HEK293 (cell line): ENCODE measurements around the gene TBC1D16.

Experiments used
- CTCF ChIA-PET: fragments of 350-600 bp; formaldehyde crosslinking; extraction: SDS; loops from one replicate; lab custom pipeline; 2021; ENCODE audit warnings: antibody characterized with exemption; lab: Yijun Ruan, JAX
- POLR2A ChIA-PET: fragments of 300-600 bp; formaldehyde crosslinking; extraction: SDS; loops from one replicate; lab custom pipeline; 2020; ENCODE audit warnings: antibody characterized with exemption, inconsistent platforms; lab: Yijun Ruan, JAX
- H3K27ac ChIP-seq: fragments of 200-500 bp; sonication (Bioruptor generic); 2 replicates; pipeline ENCODE4 v1.5.1; 2014; ENCODE audit warnings: low read depth, low read length, control low read depth, inconsistent platforms; ENCODE audit errors: extremely low read depth
- H3K36me3 ChIP-seq, 2 experiments: fragments of 200-500 bp in 1 of 2; sonication (Bioruptor generic) in 1 of 2; 1 replicate in 1 of 2; 2 replicates in 1 of 2; pipeline ENCODE4 v1.5.1; 2014 to 2017; ENCODE audit warnings: inconsistent platforms in 2 of 2, low read length in 2 of 2; ENCODE audit not compliant: control insufficient read depth in 2 of 2, insufficient read depth in 1 of 2
- H3K4me1 ChIP-seq: fragments of 200-500 bp; sonication (Bioruptor generic); 2 replicates; pipeline ENCODE4 v1.5.1; 2014; ENCODE audit warnings: mild to moderate bottlenecking, low read length, inconsistent platforms; ENCODE audit not compliant: control insufficient read depth, insufficient read depth
- H3K4me3 ChIP-seq: 2 replicates; pipeline ENCODE4 v1.5.1; 2011; ENCODE audit warnings: low read depth, mild to moderate bottlenecking, control low read depth, low read length, moderate library complexity
- H3K9me3 ChIP-seq: fragments of 200-500 bp; sonication (Bioruptor generic); 2 replicates; pipeline ENCODE4 v1.5.1; 2014; ENCODE audit warnings: low read depth, low read length, inconsistent platforms; ENCODE audit not compliant: control insufficient read depth, insufficient read depth
- BCL11B ChIP-seq: fragments of 450-650 bp; formaldehyde crosslinking; IDR thresholded peaks from 2 replicates; pipeline ENCODE4 v1.5.1; 2016; ENCODE audit warnings: low read depth, missing biosample characterization, missing genetic modification characterization
- GLIS1 ChIP-seq: fragments of 450-650 bp; formaldehyde crosslinking; IDR thresholded peaks from 2 replicates; pipeline ENCODE4 v1.5.1; 2016; ENCODE audit warnings: missing biosample characterization, missing genetic modification characterization
- GLIS2 ChIP-seq: fragments of 450-650 bp; formaldehyde crosslinking; IDR thresholded peaks from 2 replicates; pipeline ENCODE4 v1.5.1; 2016; ENCODE audit warnings: missing biosample characterization, missing genetic modification characterization
- KLF1 ChIP-seq: fragments of 450-650 bp; formaldehyde crosslinking; IDR thresholded peaks from 2 replicates; pipeline ENCODE4 v1.5.1; 2016; ENCODE audit warnings: missing biosample characterization, missing genetic modification characterization
- KLF17 ChIP-seq: fragments of 450-650 bp; formaldehyde crosslinking; IDR thresholded peaks from 2 replicates; pipeline ENCODE4 v1.5.1; 2016; ENCODE audit warnings: missing biosample characterization, missing genetic modification characterization
- KLF7 ChIP-seq: fragments of 450-650 bp; formaldehyde crosslinking; IDR thresholded peaks from 2 replicates; pipeline ENCODE4 v1.5.1; 2016; ENCODE audit warnings: missing biosample characterization, missing genetic modification characterization, borderline replicate concordance
- REPIN1 ChIP-seq: fragments of 450-650 bp; formaldehyde crosslinking; IDR thresholded peaks from 2 replicates; pipeline ENCODE4 v1.5.1; 2017; ENCODE audit warnings: missing biosample characterization, missing genetic modification characterization, low read depth
- SCRT1 ChIP-seq: fragments of 450-650 bp; formaldehyde crosslinking; IDR thresholded peaks from 2 replicates; pipeline ENCODE4 v1.5.1; 2016; ENCODE audit warnings: missing biosample characterization, missing genetic modification characterization, borderline replicate concordance
- SCRT2 ChIP-seq: fragments of 450-650 bp; formaldehyde crosslinking; IDR thresholded peaks from 2 replicates; pipeline ENCODE4 v1.5.1; 2016; ENCODE audit warnings: missing biosample characterization, missing genetic modification characterization
- SP2 ChIP-seq: fragments of 450-650 bp; formaldehyde crosslinking; IDR thresholded peaks from 2 replicates; pipeline ENCODE4 v1.5.1; 2016; ENCODE audit warnings: missing biosample characterization, missing genetic modification characterization
- TCF7L2 ChIP-seq: IDR thresholded peaks from 2 replicates; pipeline ENCODE4 v1.6.1; 2011; ENCODE audit warnings: low read depth, mild to moderate bottlenecking, inconsistent platforms, low read length, moderate library complexity, borderline replicate concordance
- ZBTB17 ChIP-seq: fragments of 450-650 bp; formaldehyde crosslinking; IDR thresholded peaks from 2 replicates; pipeline ENCODE4 v1.5.1; 2016; ENCODE audit warnings: missing biosample characterization, missing genetic modification characterization
- ZEB2 ChIP-seq: fragments of 450-650 bp; formaldehyde crosslinking; IDR thresholded peaks from 2 replicates; pipeline ENCODE4 v1.5.1; 2016; ENCODE audit warnings: missing biosample characterization, missing genetic modification characterization
- ZNF114 ChIP-seq: fragments of 450-650 bp; formaldehyde crosslinking; IDR thresholded peaks from 2 replicates; pipeline ENCODE4 v1.5.0; 2017; ENCODE audit warnings: missing biosample characterization, missing genetic modification characterization
- ZNF155 ChIP-seq: fragments of 450-650 bp; formaldehyde crosslinking; IDR thresholded peaks from 2 replicates; pipeline ENCODE4 v1.5.1; 2016; ENCODE audit warnings: missing biosample characterization, missing genetic modification characterization
- ZNF16 ChIP-seq: fragments of 450-650 bp; formaldehyde crosslinking; IDR thresholded peaks from 2 replicates; pipeline ENCODE4 v1.5.1; 2016; ENCODE audit warnings: low read depth, missing biosample characterization, missing genetic modification characterization
- ZNF37A ChIP-seq: fragments of 450-650 bp; IDR thresholded peaks from 2 replicates; pipeline ENCODE4 v1.5.1; 2018; ENCODE audit warnings: missing biosample characterization, missing genetic modification characterization
- ZNF449 ChIP-seq: fragments of 450-650 bp; formaldehyde crosslinking; IDR thresholded peaks from 2 replicates; pipeline ENCODE4 v1.5.1; 2017; ENCODE audit warnings: missing biosample characterization, mild to moderate bottlenecking, missing genetic modification characterization, moderate library complexity
- ZNF654 ChIP-seq: fragments of 450-650 bp; formaldehyde crosslinking; IDR thresholded peaks from 2 replicates; pipeline ENCODE4 v1.5.1; 2016; ENCODE audit warnings: low read depth, missing biosample characterization, missing genetic modification characterization
- ZNF776 ChIP-seq: fragments of 450-650 bp; formaldehyde crosslinking; IDR thresholded peaks from 2 replicates; pipeline ENCODE4 v1.5.0; 2017; ENCODE audit warnings: missing biosample characterization, missing genetic modification characterization, borderline replicate concordance
- ZNF792 ChIP-seq: fragments of 450-650 bp; formaldehyde crosslinking; IDR thresholded peaks from 2 replicates; pipeline ENCODE4 v1.5.1; 2016; ENCODE audit warnings: missing biosample characterization, missing genetic modification characterization
- ZSCAN18 ChIP-seq: fragments of 450-650 bp; formaldehyde crosslinking; IDR thresholded peaks from 2 replicates; pipeline ENCODE4 v1.5.1; 2016; ENCODE audit warnings: missing biosample characterization, missing genetic modification characterization
- TF ChIP-seq, protein P1 (sequence below): fragments of 450-650 bp; formaldehyde crosslinking; IDR thresholded peaks from 2 replicates; pipeline ENCODE4 v1.5.1; 2016; ENCODE audit warnings: missing biosample characterization, missing genetic modification characterization

Gene TBC1D16

GRCh38 chr17:79929257-79930061 is 106.2 kb downstream of the TBC1D16 start:
- TF ChIP-seq ZNF654 (tag by site-specific recombination) (no peak), GLIS2 (tag by site-specific recombination) (0 out of 2 replicates have a peak, but pooled peaks have one; percentile 12), KLF17 (tag by site-specific recombination) (0 out of 2 replicates have a peak, but pooled peaks have one; percentile 16), SP2 (tag by site-specific recombination) (peak; percentile 37), KLF1 (peak; percentile 73), ZBTB17 (tag by site-specific recombination) (no peak)
- no peaks in the 10 kb centered on the region for H3K4me1 ChIP-seq
- H3K36me3 ChIP-seq, result no peaks in the 10 kb centered on the region
- H3K9me3 ChIP-seq, result no peaks in the 10 kb centered on the region
- no peak overlapping the region for H3K4me3 ChIP-seq
- ChIA-PET CTCF (no interaction called here), POLR2A (no interaction called here)
- no peak overlapping the region for H3K27ac ChIP-seq

DNA sequence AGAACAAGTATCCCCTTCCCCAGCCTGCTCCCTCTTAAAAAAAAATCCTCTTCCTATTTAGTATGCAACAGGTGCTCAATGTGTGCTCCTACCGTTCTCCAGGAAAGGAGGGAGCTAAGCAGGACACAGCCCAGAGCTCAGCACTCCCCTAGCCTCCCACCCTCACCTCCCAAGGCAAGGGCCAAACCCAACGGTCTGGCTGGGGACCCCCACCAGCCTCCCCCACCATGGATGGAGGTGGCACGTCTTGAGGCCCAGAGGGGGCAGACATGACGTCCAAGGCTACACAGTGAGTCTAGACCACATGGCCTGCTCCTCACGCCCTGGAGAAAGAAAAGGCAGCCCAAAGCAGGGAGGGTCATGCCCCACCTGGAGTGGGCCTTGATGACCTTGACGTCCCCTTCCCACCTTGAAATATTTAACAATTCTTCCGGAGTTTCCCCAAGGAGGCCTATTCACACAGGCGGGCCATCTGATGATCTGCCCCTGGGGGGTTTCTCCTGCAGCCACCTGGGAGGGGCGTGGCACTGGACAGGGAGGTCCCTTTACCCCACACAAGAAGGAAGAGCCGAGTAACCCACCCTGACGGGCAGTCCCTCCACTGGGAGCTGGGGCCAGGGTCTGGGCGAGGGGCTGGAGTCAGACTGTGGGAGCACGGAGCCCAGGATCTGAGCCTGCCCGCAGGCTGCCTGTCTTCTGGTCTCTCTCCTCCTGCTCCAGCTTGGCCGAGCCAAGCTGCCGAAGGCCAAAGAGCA is 107.0 kb downstream of the TBC1D16 start:
- POLR2A ChIA-PET, result interaction anchor here (0.5 kb wide), 1 partner anchor 99 kb away, joined by 3 read pairs; no protein-coding TSS in a partner anchor
- no peak overlapping the region for H3K4me3 ChIP-seq
- no peaks in the 10 kb centered on the region for H3K4me1 ChIP-seq
- no peak overlapping the region for H3K27ac ChIP-seq
- CTCF ChIA-PET, result interaction anchor here (0.6 to 1.0 kb wide), 2 partner anchors 9 to 49 kb away, joined by 3 to 6 read pairs; no protein-coding TSS in a partner anchor
- H3K36me3 ChIP-seq, result no peaks in the 10 kb centered on the region
- H3K9me3 ChIP-seq, result no peaks in the 10 kb centered on the region
- TF ChIP-seq KLF7 (no peak), ZBTB17 (tag by site-specific recombination) (no peak), ZNF792 (tag by site-specific recombination) (0 out of 2 replicates have a peak, but pooled peaks have one; percentile 45), ZNF449 (tag by site-specific recombination) (no peak), ZSCAN18 (tag by site-specific recombination) (no peak), SCRT2 (tag by site-specific recombination) (peak; percentile 98), ZNF776 (no peak), ZNF155 (tag by site-specific recombination) (no peak), GLIS1 (tag by site-specific recombination) (peak; percentile 67), KLF1 (no peak), ZNF37A (tag by site-specific recombination) (no peak), ZNF114 (tag by site-specific recombination) (no peak), TCF7L2 (no peak), ZNF16 (tag by site-specific recombination) (no peak), REPIN1 (no peak), BCL11B (tag by site-specific recombination) (no peak), ZEB2 (tag by site-specific recombination) (no peak), SCRT1 (tag by site-specific recombination) (peak; percentile 95)
- TF ChIP-seq, protein P1, sequence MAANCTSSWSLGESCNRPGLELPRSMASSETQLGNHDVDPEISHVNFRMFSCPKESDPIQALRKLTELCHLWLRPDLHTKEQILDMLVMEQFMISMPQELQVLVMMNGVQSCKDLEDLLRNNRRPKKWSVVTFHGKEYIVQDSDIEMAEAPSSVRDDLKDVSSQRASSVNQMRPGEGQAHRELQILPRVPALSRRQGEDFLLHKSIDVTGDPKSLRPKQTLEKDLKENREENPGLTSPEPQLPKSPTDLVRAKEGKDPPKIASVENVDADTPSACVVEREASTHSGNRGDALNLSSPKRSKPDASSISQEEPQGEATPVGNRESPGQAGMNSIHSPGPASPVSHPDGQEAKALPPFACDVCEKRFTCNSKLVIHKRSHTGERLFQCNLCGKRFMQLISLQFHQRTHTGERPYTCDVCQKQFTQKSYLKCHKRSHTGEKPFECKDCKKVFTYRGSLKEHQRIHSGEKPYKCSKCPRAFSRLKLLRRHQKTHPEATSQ (tag by site-specific recombination), result no peak
